NCI-H2227 treated with DMSO at 0.1 percent for 48 hours (cell line): ENCODE data around the gene WSB1.

Source experiments
- DNase-seq: peaks from one replicate; lab custom pipeline; 2025; lab: John Stamatoyannopoulos, UW

WSB1 gene

DNA sequence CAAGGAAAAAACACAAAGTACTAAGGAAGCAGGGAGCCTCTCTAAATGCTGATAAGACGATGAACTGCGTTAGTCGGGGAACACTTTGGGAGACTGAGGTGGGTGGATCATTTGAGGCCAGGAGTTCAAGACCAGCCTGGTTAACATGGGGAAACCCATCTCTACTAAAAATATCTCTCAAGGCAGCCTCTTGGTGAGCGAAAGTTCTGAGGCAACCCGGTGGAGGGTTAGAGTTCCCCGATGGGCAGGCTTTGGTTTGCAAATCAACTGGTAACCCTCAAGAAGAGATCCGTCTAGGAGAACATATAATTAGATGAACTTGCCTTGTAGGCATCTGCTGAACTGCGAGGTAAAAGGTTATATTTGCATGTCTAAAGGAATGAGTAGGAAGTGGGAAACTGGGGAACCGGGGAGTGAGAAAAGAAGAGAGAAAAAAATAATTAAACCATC, 44.6 kb downstream of the WSB1 start:
- no peak for DNase-seq

DNA sequence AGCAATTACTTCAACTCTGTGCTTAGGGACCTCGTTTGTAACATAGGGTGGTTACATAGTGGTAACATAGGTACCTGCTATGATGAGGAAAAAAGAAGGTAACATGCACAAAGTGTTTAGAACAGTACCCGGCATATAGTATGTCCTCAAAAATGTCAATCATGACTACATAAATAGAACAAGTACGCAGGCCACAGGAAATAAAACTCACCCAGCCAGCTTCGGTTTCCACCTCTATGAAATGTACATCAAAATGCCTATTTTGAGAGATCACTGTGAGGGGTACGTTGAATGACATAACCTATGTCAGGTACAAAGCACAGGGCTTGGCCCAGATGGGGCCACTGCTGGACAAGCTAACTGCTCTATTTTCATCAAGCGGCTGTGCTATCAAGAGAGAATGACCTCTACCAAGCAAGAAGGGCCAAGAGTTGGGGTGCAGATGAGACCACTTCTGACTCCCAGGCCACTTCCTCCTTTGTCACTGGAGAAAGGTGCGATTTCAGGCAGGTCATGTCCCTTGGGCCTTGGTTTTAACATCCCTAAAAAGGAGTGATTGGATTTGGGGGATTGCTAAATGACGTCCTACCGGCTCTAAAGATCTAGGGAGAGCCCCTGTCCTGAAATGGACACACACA, 45.4 kb downstream of the WSB1 start:
- no peak for DNase-seq

DNA sequence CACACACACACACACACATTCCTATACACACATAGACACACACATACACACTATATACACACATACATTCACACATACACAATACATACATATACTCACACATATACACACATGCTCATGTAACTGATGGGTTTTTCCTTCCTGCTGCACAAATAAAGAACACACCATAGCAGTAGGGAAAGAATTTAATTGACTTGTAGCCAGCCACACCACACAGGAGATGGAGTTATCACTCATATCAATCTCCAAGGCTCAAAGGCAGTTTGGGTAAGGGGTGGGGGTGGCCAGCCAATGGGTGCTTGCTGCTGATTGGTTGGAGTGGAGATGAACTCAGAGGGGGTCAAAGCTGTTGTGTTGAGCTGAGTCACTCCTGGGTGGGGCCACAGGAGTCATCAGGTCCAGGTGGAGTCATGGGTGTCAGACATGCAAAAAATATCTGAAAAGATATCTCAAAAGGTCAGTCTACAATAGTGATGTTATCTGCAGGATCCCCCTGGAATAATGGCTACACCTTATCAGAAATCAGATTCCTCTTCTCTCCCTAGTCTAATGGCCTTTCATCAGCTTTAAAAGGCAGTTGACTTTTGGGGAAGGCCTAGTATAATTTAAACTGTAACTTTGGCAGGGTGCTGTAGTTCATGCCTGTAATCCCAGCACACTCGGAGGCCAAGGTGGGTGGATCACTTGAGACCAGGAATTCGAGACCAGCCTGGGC, 46.1 kb downstream of the WSB1 start:
- no peak for DNase-seq

DNA sequence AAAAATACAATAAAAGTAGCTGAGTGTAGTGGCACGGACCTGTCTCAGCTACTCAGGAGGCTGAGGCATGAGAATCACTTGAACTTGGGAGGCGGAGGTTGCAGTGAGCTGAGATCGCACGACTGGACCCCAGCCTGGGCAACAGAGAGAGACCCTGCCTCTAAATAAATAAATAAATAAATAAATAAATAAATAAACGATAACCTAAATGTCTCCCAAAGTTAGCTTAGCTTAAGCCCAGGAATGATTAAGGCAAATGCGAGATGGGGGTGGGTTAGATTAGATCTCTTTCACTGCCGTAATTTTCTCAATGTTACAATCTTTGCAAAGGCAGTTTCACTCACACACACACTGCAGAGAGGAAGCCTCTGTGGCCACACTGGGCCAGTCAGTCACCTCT, 46.7 kb downstream of the WSB1 start:
- DNase-seq, result no peak

DNA sequence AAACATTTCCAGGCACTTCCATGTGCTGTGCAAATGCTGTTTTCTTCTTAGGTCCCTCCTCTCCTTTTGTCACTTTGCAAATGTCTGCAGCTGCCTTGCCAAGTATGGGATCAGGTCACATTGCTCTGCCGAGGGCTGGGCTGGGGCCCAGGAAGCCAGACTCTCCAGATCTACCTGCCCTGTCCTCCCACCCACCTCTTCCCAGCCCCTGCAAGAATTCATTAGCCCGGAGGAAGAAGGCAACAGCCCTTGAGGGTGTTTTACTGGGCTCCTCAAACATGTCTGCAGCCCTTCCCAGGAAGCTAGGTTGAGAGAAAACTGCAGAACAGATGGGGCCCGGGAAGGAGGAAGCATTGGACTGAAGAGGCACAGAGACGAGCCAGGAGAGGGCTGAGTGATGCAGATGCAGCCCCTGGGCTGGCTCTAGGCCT, 47.1 kb downstream of the WSB1 start:
- DNase-seq, result no peak

DNA sequence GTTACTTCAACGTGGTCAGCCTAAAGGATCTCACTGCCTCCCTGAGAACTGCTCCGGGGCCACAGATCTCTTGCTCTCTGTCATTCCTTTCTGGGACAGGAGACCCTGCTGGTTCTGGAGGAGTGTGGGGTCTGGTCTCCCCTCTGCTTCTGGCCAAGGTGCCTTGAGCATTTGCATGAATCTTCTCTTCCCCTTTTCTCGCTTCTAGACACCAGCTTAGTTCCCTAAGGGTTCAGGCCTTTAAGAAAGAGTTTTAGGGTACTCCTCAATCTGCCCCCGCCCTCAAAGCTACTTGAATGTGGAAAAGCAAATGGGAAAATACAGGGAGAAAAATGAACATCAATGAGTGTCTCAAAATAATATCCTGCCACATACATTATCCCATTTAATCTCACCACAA, 48.1 kb downstream of the WSB1 start:
- DNase-seq, result no peak

DNA sequence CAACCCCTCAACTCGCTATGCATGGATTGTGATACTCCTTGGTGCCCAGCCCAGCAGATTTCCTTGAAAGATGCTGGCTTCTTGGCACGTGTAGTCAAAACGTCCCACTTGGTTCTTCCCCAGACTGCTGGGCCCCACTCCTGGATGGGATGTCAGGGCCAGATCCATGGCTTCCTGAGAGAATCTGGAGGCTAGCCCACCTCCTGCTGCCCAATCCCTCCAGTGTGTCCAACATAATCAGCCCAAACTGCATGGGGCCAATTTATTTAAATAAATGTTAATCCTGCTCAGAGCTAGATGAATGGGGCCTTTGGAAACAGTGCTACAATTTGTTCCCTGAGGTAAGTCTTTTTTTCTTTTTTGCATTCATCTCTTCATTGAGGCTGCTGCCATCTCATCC, 49.4 kb downstream of the WSB1 start:
- no peak for DNase-seq

DNA sequence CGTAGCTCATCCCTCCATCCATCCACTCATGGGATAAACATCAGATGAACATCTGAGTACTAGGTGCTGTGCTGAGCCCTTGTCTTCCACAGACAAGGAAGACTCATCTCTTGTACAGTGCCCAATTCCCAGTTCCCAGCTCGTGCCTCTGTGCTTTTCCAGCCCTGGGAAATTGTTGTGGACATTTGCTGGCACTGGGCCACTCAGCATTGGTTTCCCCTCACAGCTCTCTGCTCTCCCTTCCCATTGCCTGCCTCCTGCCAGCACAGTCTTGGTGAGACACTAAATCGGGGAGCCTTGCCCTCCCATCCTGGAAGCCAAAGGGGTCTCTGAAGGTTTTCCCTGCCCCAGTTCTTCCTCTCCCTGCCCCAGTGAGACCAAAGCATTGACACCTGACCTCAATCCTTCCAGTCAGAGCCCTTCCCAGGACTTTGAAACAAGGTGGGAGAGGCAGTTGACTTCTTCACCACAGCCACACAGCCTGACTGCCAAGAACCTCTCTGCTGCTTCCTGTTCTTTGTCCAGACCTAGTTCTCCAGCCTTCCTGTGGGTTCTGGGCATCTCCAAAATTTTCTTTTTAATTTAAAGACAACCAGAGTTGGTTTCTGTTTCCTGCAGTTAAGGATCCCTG, 50.2 kb downstream of the WSB1 start:
- no peak for DNase-seq

DNA sequence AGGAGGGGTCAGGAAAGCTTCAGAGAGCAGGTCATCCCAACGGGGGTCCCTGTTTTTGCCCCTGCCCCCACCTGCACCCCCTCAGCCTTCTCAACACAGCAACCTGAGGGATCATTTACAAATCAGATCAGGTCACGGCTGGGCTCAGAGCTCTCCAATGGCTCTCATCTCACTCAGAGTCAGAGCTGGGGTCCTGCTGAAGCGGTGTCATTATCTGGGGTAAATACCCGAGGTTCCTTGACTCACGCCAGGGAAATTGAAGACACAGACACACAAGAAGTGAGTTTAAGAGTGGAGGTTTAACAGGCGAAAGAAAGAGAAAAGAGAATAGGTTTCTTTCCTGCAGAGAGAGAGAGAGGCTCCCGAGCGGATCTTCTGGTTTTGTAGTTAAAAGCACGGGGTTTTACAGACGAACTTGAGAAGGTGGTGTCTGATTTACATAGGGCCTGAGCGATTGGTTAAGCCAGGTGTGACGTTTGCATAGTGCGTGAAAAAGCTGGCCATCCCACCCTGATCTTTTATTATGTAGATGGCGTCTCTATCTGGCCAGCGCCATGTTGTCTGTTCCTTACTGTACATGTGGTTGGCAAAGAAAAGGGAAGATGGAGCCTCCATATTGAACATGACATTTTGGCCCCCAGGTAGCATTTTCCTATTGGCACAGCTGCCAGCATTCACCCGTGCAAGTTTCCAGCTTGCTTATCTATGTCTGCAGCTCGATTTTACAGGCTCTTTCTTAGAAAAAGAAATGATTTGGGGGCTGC, 51.4 kb downstream of the WSB1 start:
- DNase-seq, result peak; percentile 87

DNA sequence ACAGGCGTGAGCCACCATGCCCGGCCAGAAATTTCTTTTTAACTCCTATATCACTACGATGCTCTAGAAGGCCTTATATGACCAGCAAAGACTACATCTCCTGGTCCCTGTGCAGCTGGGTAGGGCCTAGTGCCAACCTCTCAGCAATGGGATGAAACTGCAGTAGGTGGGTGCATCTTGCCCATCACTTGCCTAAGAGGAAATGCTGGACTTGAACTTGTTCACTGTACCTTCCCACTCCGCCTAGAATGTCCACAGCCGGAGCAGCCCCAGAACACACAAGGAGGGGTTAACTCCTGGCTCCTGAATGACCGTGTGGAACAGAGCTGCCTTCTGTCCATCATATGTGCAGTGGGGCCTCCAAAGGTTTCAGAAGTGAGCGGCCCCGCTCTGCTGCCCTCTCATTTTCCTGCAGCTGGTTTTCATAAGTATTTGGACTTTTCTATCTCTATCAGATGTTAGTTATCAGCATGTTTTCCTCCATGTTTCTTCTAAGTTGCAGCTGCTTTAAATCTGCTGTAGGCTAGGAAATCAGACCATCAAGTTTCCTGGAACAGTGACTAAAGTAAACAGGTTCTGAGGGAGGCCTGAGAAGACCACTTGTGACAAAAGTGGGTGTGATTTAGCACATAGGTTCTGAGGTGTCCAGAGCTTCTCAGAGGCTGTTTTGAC, 52.5 kb downstream of the WSB1 start:
- DNase-seq, result no peak

DNA sequence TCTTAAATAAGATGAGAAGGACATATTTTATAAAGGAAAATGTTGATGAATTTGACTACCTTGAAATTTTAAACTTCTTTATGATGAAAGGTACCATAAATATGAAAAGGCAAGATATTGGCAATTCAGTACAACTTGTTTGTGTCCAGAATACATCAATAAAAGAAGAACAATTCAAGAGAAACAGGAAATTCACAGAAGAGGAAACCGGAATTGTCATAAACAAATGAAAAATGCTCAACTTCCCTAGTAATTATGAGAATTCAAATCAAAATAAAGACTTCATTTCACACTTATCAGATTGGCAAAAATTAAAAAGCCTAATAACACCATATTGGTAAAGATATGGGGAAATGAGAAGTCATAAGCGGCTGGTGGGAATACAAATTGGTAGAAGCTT, 54.3 kb downstream of the WSB1 start:
- no peak for DNase-seq

DNA sequence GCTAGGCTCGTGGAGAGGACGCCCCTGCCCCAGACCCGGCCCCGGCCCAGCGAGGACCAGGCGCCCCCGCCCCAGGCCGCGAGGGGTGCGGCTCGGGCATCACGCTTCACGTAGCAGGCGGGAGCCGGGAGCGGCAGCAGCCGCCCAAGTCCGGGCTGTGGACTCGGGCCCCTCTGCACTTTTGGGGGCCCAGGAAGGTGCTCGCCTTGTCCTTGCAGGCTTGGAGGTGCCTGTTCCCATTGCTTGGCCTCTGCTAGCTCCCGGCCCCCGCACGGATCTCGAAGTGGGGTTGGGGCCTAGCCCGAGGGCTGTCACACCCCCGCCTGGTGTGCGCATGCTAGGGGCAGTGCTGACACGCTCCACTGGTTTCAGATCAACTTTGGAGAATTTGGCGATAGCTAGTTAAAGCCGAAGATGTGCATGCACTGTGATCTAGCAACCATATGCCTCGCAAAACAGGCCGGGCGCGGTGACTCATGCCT, 55.7 kb downstream of the WSB1 start:
- no peak for DNase-seq

DNA sequence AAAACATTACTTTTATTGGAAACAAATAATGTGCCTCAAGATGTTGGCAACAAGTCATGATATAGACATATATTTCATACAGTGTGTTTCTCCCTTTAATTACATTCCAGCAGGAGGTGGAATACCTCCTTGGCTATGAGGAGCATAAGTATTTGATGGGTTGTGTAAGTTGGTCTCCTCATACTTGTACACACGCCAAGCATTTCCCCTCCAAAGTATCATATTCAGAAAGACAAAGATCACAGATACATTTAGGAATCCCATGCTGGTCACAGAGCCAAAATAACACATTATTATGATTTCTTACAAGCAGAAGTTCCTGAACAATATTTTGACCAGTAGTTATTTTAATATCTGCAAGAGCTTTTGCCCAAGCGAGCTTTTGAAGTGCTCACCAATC, 57.8 kb downstream of the WSB1 start:
- DNase-seq, result no peak

DNA sequence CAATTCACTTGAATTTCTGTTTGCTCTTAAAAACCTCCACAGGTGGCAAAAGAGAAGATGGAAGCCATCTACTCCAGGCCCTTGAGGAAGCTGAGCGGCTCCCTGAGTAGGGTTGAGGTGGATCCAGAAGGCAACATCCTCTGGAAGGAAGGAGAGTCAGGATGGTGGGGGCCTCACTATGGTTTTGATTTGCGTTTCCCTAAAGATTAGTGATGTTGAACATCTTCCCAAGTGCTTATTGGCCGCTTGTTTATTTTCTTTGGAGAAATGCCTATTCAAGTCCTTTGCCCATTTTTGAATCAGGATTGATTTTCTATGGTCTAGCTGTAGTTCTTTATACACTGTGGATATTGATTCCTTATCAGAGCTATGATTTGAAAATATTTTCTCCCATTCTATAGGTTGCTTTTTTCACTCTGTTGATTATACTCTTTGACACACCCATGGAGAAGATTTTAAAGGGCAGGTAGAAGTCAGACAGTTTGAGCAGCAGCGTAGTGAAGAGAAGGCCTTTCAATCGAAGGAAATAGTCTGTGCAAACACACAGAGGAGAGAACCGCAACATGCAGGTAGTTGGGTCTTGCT, 58.6 kb downstream of the WSB1 start:
- no peak for DNase-seq

DNA sequence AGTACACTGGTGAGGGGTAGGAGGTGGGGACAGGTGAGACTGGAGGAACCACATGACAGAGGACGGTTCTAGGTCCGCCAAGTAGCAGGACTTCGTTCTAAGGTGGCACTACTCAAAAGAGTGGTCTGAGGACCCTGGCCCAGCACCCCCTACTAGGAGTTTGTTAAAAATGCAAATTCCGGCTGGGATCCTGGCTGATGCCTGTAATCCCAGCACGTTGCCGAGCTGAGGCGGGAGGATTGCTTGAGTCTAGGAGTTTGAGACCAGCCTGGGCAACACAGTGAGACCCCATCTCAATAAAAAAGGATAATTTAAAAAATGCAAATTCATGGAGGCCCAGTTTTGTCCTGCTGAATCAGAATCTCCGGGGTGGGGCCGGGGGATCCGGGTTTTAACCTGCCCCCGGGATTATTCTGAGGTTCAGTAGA, 59.1 kb downstream of the WSB1 start:
- no peak for DNase-seq

DNA sequence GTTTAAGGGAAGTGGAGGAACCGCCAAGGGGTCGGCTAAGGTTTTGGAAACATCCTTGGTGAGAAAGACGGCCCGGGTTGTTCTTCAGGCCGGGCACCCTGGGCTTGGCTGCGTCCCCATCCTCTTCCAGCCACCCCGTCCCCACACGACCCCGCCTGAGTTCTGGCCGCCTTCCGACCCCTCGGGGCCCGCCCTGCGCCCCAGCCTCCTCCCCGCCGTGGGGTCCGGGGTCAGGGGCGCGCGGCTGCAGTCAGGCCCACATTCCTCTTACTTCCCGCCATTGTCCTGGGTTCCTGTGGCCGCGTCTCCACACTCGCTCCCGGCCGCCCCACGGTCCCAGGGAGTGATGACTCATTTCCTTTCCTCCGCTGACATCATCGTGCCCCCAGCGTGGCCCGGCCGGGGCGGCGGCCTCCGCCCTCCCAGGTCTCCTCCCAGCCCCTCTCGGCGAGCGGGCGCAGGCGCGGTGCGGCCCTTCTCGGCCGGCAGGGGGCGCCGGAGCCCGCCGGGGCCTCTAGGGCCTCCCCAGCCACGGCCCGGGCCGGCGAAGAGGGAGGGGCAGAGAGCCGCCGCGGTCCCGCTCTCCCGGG, 59.6 kb downstream of the WSB1 start:
- peak; percentile 61 for DNase-seq

DNA sequence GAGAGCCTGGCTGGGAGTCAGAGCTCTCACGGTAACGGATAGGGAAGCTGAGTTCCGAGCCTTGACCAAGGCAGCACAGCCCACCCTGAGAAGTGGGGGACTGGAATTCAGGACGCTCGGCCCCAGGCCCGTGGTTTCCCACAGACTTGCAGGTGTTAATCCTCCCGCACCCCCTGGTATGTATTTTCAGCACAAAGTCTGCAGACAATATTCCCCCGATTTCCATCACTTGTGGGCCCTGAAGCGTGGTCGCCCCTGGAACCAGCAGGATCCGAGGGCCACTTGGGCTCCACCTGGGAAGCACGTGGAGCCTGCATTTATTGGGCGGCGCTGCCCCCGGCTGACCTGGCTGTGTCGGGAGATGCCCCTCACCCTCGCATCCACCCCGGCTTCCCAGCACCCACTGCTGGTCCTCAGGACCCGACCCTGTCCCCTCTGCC, 60.2 kb downstream of the WSB1 start:
- no peak for DNase-seq

DNA sequence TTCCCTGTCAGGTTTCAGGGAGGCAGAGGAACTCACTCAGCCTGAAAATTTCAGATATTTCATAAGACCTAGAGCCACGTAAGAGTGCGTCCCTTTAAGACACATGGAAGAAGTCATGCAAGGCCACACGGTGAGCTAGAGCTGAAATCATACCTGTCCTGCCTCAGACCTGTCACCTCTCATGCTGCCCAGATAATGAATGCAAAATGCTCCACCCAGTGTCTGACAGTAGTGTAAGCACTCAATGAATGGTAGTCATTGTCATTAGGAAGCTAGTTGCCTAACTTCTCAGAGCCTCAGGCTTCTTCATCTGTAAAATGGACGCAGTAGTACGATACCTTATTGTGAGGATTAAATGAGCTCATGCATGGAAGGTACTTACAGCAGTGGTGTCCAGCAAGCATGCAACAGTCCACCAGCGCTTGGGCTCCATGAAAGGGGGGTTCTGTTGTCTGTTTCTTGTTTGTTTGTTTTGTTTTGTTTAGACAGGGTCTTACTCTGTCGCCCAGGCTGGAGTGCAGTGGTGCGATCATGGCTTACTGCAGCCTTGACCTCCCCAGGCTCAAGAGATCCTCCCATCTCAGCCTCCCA, 60.7 kb downstream of the WSB1 start:
- no peak for DNase-seq

DNA sequence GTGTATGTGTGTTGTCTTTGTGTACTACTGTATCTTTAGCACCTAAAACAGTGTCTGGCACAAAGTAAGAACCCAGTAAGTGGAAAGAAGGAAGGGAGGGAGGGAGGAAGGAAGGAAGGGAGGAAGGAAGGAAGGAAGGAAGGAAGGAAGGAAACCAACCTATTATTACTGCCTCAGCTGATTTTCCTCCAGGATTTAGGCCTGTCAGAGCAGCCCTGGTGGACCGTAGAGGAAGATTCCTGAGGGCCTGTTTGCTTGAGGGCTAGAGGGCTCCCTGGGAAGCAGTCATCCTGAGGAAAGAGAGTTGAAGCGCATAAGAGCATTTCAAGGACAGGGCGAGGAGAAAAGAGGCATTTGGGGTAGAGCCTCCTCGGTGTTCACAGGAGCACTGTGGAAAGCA, 61.5 kb downstream of the WSB1 start:
- DNase-seq, result no peak

DNA sequence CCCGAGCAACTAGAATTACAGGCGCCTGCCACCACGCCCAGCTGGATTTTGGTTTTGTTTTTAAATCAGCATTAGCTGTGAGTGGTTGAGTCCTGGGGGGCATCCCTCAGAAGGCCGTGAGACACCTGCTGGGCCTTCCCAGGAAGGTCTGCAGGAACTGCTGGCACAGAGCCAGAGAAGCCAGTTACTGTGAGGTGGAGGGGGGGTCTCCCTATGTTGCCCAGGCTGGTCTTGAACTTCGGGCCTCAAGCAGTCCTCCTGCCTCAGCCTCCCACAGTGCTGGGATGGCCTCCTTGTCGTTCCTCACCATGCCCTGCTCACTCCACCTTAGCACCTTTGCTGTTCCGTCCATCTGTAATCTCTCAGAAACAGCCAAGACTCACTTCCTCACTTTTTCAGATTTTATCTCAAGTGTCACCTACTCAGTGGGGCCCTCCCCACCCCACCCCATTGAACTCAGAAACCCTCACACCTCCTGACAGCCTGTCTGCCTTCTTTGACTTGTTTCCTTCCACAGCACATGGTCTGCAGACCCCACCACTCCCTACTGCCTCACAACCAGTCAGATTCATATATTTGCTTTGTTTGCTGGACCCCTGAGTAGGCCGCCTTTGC, 62.3 kb downstream of the WSB1 start:
- no peak for DNase-seq
